ENCODE data around the gene PSKH1. TPM values are rescaled to one million over a fixed set of nuclear protein-coding genes. Genes with fewer than 3 reads are reported as not detected.

Gene PSKH1
- total RNA-seq, 1 experiment from 2014 or later: 24.2 TPM

DNA sequence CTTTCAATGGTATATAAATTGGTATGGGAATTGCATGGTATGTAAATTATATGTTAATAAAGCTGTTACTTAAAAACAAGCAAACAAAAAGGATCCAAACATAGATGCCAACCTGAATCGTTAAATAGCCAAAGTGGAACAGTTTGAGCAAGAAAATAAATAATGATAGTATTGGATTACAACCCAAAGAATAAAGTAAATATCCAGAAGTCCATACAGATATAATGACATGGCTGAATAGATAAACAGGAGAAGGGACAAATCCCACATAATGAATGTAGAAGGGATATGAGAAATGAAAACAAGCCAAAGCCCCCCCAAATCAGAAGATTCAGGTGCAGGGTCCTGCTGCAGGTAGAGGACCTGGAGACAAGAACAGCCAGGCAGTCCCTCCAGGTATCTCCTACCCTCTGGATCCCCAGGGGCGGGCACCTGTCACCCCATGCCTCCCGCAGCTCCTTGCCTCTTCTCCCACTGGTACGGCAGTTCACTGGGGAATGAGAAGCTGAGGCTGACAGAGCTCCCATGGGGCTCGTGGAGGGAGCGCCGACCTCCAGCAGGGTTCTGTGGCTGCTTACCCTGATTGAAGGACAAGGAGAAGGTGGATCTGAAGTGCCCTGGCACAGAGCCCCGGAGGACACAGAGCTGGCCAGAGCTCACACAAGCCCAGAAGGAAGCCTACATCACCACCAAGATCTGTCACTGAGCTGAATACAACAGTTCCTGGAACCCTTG lies 60.8 kb downstream of the PSKH1 start:
- POLR2A ChIA-PET (ENCODE audit: low non-redundant PET): no interaction called here
- TF ChIP-seq CTCF (conservative IDR thresholded peaks at IDR 0.05; ENCODE audit: low read depth, low read length): no peak
- no peak for TF ChIP-seq EZH2 (IDR thresholded peaks at IDR 0.05; ENCODE audit: borderline replicate concordance, low read depth, low read length, poor library complexity, severe bottlenecking)
- BruUV-seq (replicated peaks): no TSS peak
- CTCF ChIA-PET: no interaction called here
- intact Hi-C loops (cut with micrococcal nuclease; ENCODE audit: unreplicated experiment): no loop called here
- DNase-seq (ENCODE audit: low spot score): no peak
- H3K36me3 ChIP-seq (ENCODE audit: insufficient read depth, low read length, poor library complexity, severe bottlenecking): peaks cover 24% of the 10 kb centered on the region
- H3K9me3 ChIP-seq (ENCODE audit: low read depth, low read length, poor library complexity, severe bottlenecking): no peaks in the 10 kb centered on the region
- no peaks in the 10 kb centered on the region for H3K4me1 ChIP-seq (ENCODE audit: insufficient read depth, low read length, poor library complexity, severe bottlenecking)
- H3K27ac ChIP-seq (ENCODE audit: low read depth, low read length, poor library complexity, severe bottlenecking): no peak overlapping the region
- H3K4me3 ChIP-seq (ENCODE audit: low read depth, low read length, poor library complexity, severe bottlenecking): no peak overlapping the region
- no peaks in the 10 kb centered on the region for H3K27me3 ChIP-seq (replicated peaks; ENCODE audit: insufficient read depth, low read depth, low read length, poor library complexity)

DNA sequence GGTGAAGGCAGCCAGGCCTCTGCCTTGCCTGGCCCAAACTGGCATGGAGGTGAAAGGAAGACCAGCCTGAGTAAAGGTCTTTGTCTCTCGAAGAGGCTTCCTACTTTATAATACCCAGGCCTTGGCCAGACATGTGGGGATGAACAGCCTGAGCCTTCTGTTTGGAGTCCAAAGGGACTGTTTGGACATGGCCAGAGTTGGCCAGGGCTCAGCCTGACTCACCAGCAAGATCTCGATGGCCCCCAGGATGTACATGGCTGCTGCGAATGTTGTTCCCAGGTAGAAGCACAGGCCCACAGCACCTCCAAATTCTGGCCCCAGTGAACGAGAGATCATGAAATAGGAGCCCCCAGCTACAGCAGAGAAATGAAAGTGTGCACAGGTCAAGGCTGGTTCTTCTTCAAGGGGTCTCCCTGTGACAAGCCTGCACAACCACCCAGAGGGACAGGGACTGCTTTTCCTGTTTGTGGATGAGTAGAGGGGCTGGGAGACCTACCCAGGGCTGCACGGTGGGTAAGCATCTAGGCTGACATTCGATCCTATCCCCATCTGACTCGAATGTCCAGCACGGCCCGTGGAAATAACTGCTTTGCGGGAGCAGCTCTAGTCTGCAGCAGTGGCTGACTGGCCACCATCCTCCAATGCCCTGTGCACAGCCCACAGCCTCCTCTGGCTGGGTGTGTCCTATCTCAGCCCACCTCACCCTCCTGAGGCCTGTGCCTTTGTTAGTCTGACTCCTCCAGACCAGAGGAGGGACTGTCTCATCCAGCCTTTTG lies 61.6 kb downstream of the PSKH1 start:
- no peak for DNase-seq (ENCODE audit: low spot score)
- H3K4me3 ChIP-seq (ENCODE audit: low read depth, low read length, poor library complexity, severe bottlenecking): no peak overlapping the region
- no peaks in the 10 kb centered on the region for H3K9me3 ChIP-seq (ENCODE audit: low read depth, low read length, poor library complexity, severe bottlenecking)
- no peaks in the 10 kb centered on the region for H3K4me1 ChIP-seq (ENCODE audit: insufficient read depth, low read length, poor library complexity, severe bottlenecking)
- peaks cover 27% of the 10 kb centered on the region for H3K36me3 ChIP-seq (ENCODE audit: insufficient read depth, low read length, poor library complexity, severe bottlenecking)
- intact Hi-C loops (cut with micrococcal nuclease; ENCODE audit: unreplicated experiment): no loop called here
- CTCF ChIA-PET: interaction anchor here (0.6 kb wide), 1 partner anchor 139 kb away, joined by 9 read pairs; no protein-coding TSS in a partner anchor
- H3K27me3 ChIP-seq (replicated peaks; ENCODE audit: insufficient read depth, low read depth, low read length, poor library complexity): no peaks in the 10 kb centered on the region
- TF ChIP-seq CTCF (conservative IDR thresholded peaks at IDR 0.05; ENCODE audit: low read depth, low read length): no peak
- no peak for TF ChIP-seq EZH2 (IDR thresholded peaks at IDR 0.05; ENCODE audit: borderline replicate concordance, low read depth, low read length, poor library complexity, severe bottlenecking)
- H3K27ac ChIP-seq (ENCODE audit: low read depth, low read length, poor library complexity, severe bottlenecking): no peak overlapping the region
- no TSS peak for BruUV-seq (replicated peaks)
- POLR2A ChIA-PET (ENCODE audit: low non-redundant PET): interaction anchor here (0.6 kb wide), 2 partner anchors 8 to 122 kb away, joined by 3 to 5 read pairs; no protein-coding TSS in a partner anchor

DNA sequence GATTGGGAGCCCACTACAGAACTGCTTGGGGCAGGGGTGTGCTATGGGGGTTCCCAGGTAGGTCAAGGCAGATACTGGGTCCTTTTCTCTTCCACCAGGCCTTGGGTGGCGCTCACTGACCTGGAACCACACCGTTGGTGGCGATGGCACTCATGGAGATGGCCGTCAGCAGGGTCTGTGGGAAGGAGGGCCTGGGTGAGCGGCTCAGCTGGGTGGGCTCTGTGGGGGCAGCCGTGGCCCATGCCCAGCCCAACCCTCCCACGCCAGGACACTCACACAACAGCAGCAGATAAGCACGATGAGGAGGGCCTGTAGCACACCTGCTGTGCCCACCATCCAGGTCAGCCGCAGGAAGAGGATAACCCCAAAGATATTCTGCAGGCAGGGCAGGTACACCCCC lies 64.6 kb downstream of the PSKH1 start:
- ChIA-PET POLR2A (ENCODE audit: low non-redundant PET) (no interaction called here), CTCF (no interaction called here)
- DNase-seq (ENCODE audit: low spot score): no peak
- intact Hi-C loops (cut with micrococcal nuclease; ENCODE audit: unreplicated experiment): no loop called here
- Histone ChIP-seq H3K27ac (ENCODE audit: low read depth, low read length, poor library complexity, severe bottlenecking) (no peak overlapping the region), H3K4me3 (ENCODE audit: low read depth, low read length, poor library complexity, severe bottlenecking) (no peak overlapping the region), H3K9me3 (ENCODE audit: low read depth, low read length, poor library complexity, severe bottlenecking) (no peaks in the 10 kb centered on the region), H3K36me3 (ENCODE audit: insufficient read depth, low read length, poor library complexity, severe bottlenecking) (peaks cover 25% of the 10 kb centered on the region), H3K27me3 (replicated peaks; ENCODE audit: insufficient read depth, low read depth, low read length, poor library complexity) (no peaks in the 10 kb centered on the region), H3K4me1 (ENCODE audit: insufficient read depth, low read length, poor library complexity, severe bottlenecking) (no peaks in the 10 kb centered on the region)
- BruUV-seq (replicated peaks): no TSS peak
- TF ChIP-seq CTCF (conservative IDR thresholded peaks at IDR 0.05; ENCODE audit: low read depth, low read length): no peak
- TF ChIP-seq EZH2 (IDR thresholded peaks at IDR 0.05; ENCODE audit: borderline replicate concordance, low read depth, low read length, poor library complexity, severe bottlenecking): no peak

Measured in A673 (cell line).